Measurements from ENCODE around the gene COL24A1. TPM values are rescaled to one million over a fixed set of nuclear protein-coding genes. Genes with fewer than 3 reads are reported as not detected.

COL24A1 gene
- total RNA-seq, 1 donor from 2014 or later = not detected

DNA sequence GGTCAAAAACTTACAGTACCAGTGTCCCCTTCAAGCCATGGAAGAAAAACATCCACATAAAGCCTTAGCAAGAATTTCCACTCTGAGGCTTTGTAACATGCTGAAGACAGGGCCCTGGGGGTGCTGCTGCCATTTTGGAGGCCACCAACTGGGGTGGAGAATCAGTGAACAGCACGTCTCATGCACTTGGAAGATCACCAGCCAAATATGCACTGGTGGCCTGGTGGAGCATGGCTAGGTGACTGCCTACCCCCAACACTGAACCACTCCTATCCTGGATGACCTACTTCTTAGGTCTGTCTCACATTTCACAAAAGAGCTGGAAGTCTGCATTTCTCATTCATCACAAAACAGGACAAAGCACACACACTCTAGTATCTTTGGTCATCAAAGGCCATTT, 126.4 kb downstream of the COL24A1 start:
- TF ChIP-seq, protein P1, sequence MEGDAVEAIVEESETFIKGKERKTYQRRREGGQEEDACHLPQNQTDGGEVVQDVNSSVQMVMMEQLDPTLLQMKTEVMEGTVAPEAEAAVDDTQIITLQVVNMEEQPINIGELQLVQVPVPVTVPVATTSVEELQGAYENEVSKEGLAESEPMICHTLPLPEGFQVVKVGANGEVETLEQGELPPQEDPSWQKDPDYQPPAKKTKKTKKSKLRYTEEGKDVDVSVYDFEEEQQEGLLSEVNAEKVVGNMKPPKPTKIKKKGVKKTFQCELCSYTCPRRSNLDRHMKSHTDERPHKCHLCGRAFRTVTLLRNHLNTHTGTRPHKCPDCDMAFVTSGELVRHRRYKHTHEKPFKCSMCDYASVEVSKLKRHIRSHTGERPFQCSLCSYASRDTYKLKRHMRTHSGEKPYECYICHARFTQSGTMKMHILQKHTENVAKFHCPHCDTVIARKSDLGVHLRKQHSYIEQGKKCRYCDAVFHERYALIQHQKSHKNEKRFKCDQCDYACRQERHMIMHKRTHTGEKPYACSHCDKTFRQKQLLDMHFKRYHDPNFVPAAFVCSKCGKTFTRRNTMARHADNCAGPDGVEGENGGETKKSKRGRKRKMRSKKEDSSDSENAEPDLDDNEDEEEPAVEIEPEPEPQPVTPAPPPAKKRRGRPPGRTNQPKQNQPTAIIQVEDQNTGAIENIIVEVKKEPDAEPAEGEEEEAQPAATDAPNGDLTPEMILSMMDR (IDR thresholded peaks at IDR 0.05) = no peak
- Mint-ChIP-seq H3K4me1 (no peaks in the 10 kb centered on the region), H3K27me3 (no peaks in the 10 kb centered on the region), H3K9me3 (peaks cover 3% of the 10 kb centered on the region), H3K4me3 (no peak overlapping the region), H3K27ac (no peak overlapping the region), H3K36me3 (ENCODE audit: low read depth) (no peaks in the 10 kb centered on the region)
- DNase-seq (no peak), ATAC-seq (ENCODE audit: low read depth) (no peak)
- POLR2A ChIA-PET = no interaction called here
- intact Hi-C loops (cut with micrococcal nuclease) = no loop called here
- CTCF ChIA-PET = no interaction called here

DNA sequence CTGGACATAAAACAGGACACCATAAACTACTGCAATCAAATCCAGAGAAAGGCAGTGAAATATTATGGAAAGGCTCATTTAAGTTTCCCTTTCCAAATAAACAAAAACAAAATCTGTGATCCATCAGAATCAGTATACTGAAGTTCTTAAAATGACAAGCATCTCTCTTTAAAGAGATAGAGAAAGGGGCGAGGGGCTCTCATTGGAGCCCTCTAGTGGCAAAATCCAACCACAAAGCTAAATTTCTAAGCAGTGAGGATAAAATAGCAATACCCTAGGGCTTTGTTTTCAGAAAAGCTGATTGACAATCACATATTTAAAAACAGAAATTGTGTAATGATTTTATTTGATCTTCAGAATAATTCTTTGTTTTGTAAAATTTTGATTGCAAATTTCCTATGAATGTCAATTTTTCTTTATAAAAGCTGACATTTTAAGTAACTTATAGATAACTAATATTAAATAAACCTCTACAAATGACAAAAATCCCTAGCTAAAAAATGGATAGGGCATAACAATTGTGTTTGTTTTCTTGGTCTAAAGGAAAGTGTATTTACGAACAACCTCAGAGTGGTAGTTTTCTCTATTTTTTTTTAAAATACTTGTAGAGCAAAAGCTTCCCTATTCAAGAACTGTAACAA, 138.2 kb downstream of the COL24A1 start:
- Mint-ChIP-seq H3K36me3 (ENCODE audit: low read depth) (no peaks in the 10 kb centered on the region), H3K4me3 (no peak overlapping the region), H3K4me1 (no peaks in the 10 kb centered on the region), H3K27me3 (no peaks in the 10 kb centered on the region), H3K9me3 (no peaks in the 10 kb centered on the region), H3K27ac (no peak overlapping the region)
- CTCF ChIA-PET = interaction anchor here (0.7 to 1.9 kb wide), 8 partner anchors 9 to 1073 kb away, joined by 3 to 21 read pairs (median 3); no protein-coding TSS in a partner anchor
- intact Hi-C loops (cut with micrococcal nuclease) = loop anchor here (1.0 to 5.0 kb wide), 2 partner anchors 406 to 705 kb away; no protein-coding TSS in a partner anchor
- TF ChIP-seq, protein P1 (IDR thresholded peaks at IDR 0.05) = peak; percentile 90
- ATAC-seq (ENCODE audit: low read depth) (no peak), DNase-seq (no peak)
- POLR2A ChIA-PET = no interaction called here

DNA sequence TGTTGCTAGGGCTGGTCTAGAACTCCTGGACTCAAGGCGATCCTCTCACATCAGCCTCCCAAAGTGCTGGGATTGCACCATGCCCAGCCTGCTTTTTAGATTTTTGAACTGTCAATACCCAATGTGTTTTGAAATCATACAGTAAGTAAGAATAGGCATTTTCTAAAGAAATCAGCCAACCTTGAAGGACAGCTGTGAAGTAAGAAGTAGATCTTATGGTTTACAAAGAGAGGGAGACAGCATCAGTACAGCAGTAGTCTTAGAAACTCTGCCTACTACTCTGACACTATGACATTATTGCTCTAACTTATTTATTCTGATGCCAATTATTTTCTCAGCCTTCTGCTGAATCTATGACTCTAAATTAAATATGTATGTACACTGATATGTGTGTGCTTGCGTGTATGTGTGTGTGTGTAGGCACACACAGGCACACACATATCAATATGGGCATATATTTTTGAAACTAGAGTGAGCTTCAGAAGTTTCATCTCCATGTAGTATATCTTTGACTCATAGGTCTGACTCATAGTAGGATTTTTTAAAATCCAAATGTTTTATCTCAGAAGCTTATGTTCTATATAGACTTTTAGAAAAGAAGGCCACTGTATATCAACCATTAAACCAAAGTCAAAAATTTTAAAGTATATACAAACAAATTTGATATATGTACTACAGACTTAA, 140.4 kb downstream of the COL24A1 start:
- no peak for ATAC-seq (ENCODE audit: low read depth)
- Mint-ChIP-seq H3K27ac (no peak overlapping the region), H3K9me3 (no peaks in the 10 kb centered on the region), H3K27me3 (no peaks in the 10 kb centered on the region), H3K36me3 (ENCODE audit: low read depth) (no peaks in the 10 kb centered on the region), H3K4me3 (no peak overlapping the region), H3K4me1 (no peaks in the 10 kb centered on the region)
- intact Hi-C loops (cut with micrococcal nuclease) = loop anchor here (5.0 kb wide), 1 partner anchor 404 kb away; no protein-coding TSS in a partner anchor
- POLR2A ChIA-PET = no interaction called here
- CTCF ChIA-PET = no interaction called here
- TF ChIP-seq, protein P1 (IDR thresholded peaks at IDR 0.05) = no peak
- no peak for DNase-seq

GRCh38 chr1:86015375-86015774, 141.2 kb downstream of the COL24A1 start:
- DNase-seq = no peak
- Mint-ChIP-seq H3K9me3 (no peaks in the 10 kb centered on the region), H3K4me1 (no peaks in the 10 kb centered on the region), H3K4me3 (no peak overlapping the region), H3K27ac (no peak overlapping the region), H3K27me3 (no peaks in the 10 kb centered on the region), H3K36me3 (ENCODE audit: low read depth) (no peaks in the 10 kb centered on the region)
- intact Hi-C loops (cut with micrococcal nuclease) = loop anchor here (5.0 kb wide), 1 partner anchor 403 kb away; no protein-coding TSS in a partner anchor
- CTCF ChIA-PET = no interaction called here
- POLR2A ChIA-PET = interaction anchor here (0.7 kb wide), 1 partner anchor 26 kb away, joined by 5 read pairs; no protein-coding TSS in a partner anchor
- no peak for ATAC-seq (ENCODE audit: low read depth)
- TF ChIP-seq, protein P1 (IDR thresholded peaks at IDR 0.05) = no peak

DNA sequence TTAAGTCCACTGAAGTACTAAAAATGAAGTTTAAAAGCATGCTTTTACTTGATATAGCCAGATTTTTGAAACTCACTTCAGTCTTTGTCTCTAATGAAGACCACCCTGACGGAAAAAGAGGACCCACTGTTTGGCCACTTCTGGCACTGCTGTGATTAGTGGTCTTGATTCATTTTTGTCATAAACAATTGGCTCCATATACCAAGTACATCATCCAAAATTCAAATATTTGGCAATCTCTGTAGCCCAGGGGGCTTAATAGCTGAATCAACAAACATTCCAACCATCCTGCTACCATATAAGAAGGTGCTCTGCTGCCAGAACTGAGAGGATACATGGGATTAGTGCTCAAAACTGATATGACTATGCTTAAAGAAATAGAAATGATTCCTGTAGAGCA, 156.0 kb downstream of the COL24A1 start:
- Mint-ChIP-seq H3K36me3 (ENCODE audit: low read depth) (no peaks in the 10 kb centered on the region), H3K4me3 (no peak overlapping the region), H3K9me3 (peaks cover 5% of the 10 kb centered on the region), H3K27me3 (no peaks in the 10 kb centered on the region), H3K4me1 (no peaks in the 10 kb centered on the region), H3K27ac (no peak overlapping the region)
- ChIA-PET CTCF (interaction anchor here (1.3 kb wide), 1 partner anchor 18 kb away, joined by 3 read pairs; no protein-coding TSS in a partner anchor), POLR2A (no interaction called here)
- TF ChIP-seq, protein P1 (IDR thresholded peaks at IDR 0.05) = no peak
- intact Hi-C loops (cut with micrococcal nuclease) = no loop called here
- DNase-seq (no peak), ATAC-seq (ENCODE audit: low read depth) (no peak)
